ENCODE data around the gene AP5S1. TPM values are rescaled to one million over a fixed set of nuclear protein-coding genes. Genes with fewer than 3 reads are reported as not detected.
A peak's percentile ranks its signal among the peaks of the same experiment; 100 is the strongest.

The AP5S1 gene
- total and polyA plus RNA-seq, 2 of the 13 experiments (the other 11 are each of a cell fraction or from before 2014, with no cell fraction given) = 7.9 to 23.2 TPM

- no TSS peak for BruUV-seq (replicated peaks)
- H3K9ac ChIP-seq (ENCODE audit: insufficient read depth, low read depth, low read length) = no peak overlapping the region
- H3K27ac ChIP-seq (ENCODE audit: extremely low read length, insufficient read depth, low read length) = no peak overlapping the region
- ChIA-PET CTCF (ENCODE audit: low intra/inter-chr PET ratio, low total read pairs) (no interaction called here), POLR2A (interaction anchor here (0.8 to 2.5 kb wide), 3 partner anchors 9 to 48 kb away, joined by 3 to 11 read pairs (median 4); no protein-coding TSS in a partner anchor)
- WGBS (ENCODE audit: low lambda C conversion rate) = 98% methylated on average over 12 of the region's 14 CpGs
- peak; percentile 2; the same call in 1 of the 3 replicates for ATAC-seq
- in situ Hi-C loops (cut with HindIII; ENCODE audit: extremely low pct_ligation_motif_present, low pct_unique_long_range_greater_than_20kb) (no loop called here), intact Hi-C loops (cut with micrococcal nuclease; ENCODE audit: unreplicated experiment) (no loop called here)
- no peaks in the 10 kb centered on the region for H3K9me3 ChIP-seq (ENCODE audit: low read length)
- no peak overlapping the region for H3K4me2 ChIP-seq (ENCODE audit: low read depth, low read length)
- H3K27me3 ChIP-seq (ENCODE audit: control insufficient read depth in 1 of 2, insufficient read depth in 2 of 2, low read length in 2 of 2) = no peaks in the 10 kb centered on the region
- no peaks in the 10 kb centered on the region for H4K20me1 ChIP-seq (ENCODE audit: insufficient read depth, low read length)
- no peaks in the 10 kb centered on the region for H3K4me1 ChIP-seq (ENCODE audit: insufficient read depth, low read length)
- FAIRE-seq = no peak
- peaks cover 53 to 58% of the 10 kb centered on the region in 2 experiments for H3K36me3 ChIP-seq (replicated peaks in 1 of 2; ENCODE audit: control insufficient read depth in 1 of 2, insufficient read depth in 2 of 2, low read length in 2 of 2)
- no peak for DNase-seq (ENCODE audit: low spot score)
- H2AFZ ChIP-seq (ENCODE audit: low read length) = no peak overlapping the region
- H3K79me2 ChIP-seq (ENCODE audit: insufficient read depth, low read length) = no peaks in the 10 kb centered on the region
- no peak overlapping the region for H3K4me3 ChIP-seq (replicated peaks in 1 of 3; ENCODE audit: insufficient read depth in 1 of 3, low read depth in 2 of 3, low read length in 3 of 3)
- TF ChIP-seq ISL2 (CRISPR knock-in tag; IDR thresholded peaks at IDR 0.05) (no peak), HOMEZ (CRISPR knock-in tag; IDR thresholded peaks at IDR 0.05; ENCODE audit: low read depth) (no peak), ZNF563 (CRISPR knock-in tag; IDR thresholded peaks at IDR 0.05) (no peak), IKZF4 (CRISPR knock-in tag; IDR thresholded peaks at IDR 0.05; ENCODE audit: borderline replicate concordance, low read depth, not compliant biosample characterization) (no peak), MXD4 (CRISPR knock-in tag; IDR thresholded peaks at IDR 0.05) (no peak), AGO1 (IDR thresholded peaks at IDR 0.05; ENCODE audit: low read depth, low read length, poor library complexity, severe bottlenecking) (peak; percentile 32), NFATC3 (CRISPR knock-in tag; IDR thresholded peaks at IDR 0.05) (no peak), SMARCE1 (IDR thresholded peaks at IDR 0.05; ENCODE audit: borderline replicate concordance) (no peak), ZNF24 (IDR thresholded peaks at IDR 0.05) (no peak), RBFOX2 (IDR thresholded peaks at IDR 0.05; ENCODE audit: low read depth, low read length) (peak; percentile 69), SNAPC2 (CRISPR knock-in tag; IDR thresholded peaks at IDR 0.05) (no peak), ZSCAN21 (CRISPR knock-in tag; IDR thresholded peaks at IDR 0.05; ENCODE audit: borderline replicate concordance) (no peak), ZNF235 (CRISPR knock-in tag; IDR thresholded peaks at IDR 0.05; ENCODE audit: borderline replicate concordance) (no peak), RFXAP (CRISPR knock-in tag; IDR thresholded peaks at IDR 0.05; ENCODE audit: borderline replicate concordance) (no peak), RBM39 (IDR thresholded peaks at IDR 0.05; ENCODE audit: low read depth, low read length, poor library complexity, severe bottlenecking) (peak; percentile 7), SATB2 (CRISPR knock-in tag; IDR thresholded peaks at IDR 0.05) (no peak), POLR2A (IDR thresholded peaks at IDR 0.05; ENCODE audit: insufficient read depth in 1 of 2, low read depth in 2 of 2, low read length in 2 of 2) (peak in 1 of 2 experiments; percentile 6; a peak in 1 of 4 replicates), IRX3 (CRISPR knock-in tag; IDR thresholded peaks at IDR 0.05; ENCODE audit: borderline replicate concordance, low read depth) (no peak), AGO2 (optimal IDR thresholded peaks at IDR 0.05; ENCODE audit: low read depth, low read length) (peak; percentile 71), SP2 (CRISPR knock-in tag; IDR thresholded peaks at IDR 0.05) (no peak), ZNF549 (CRISPR knock-in tag; IDR thresholded peaks at IDR 0.05) (no peak), RCOR2 (CRISPR knock-in tag; IDR thresholded peaks at IDR 0.05) (no peak)
- TF ChIP-seq, protein P1, sequence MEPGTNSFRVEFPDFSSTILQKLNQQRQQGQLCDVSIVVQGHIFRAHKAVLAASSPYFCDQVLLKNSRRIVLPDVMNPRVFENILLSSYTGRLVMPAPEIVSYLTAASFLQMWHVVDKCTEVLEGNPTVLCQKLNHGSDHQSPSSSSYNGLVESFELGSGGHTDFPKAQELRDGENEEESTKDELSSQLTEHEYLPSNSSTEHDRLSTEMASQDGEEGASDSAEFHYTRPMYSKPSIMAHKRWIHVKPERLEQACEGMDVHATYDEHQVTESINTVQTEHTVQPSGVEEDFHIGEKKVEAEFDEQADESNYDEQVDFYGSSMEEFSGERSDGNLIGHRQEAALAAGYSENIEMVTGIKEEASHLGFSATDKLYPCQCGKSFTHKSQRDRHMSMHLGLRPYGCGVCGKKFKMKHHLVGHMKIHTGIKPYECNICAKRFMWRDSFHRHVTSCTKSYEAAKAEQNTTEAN (CRISPR knock-in tag; conservative IDR thresholded peaks at IDR 0.05) = no peak
- TF ChIP-seq, protein P2, sequence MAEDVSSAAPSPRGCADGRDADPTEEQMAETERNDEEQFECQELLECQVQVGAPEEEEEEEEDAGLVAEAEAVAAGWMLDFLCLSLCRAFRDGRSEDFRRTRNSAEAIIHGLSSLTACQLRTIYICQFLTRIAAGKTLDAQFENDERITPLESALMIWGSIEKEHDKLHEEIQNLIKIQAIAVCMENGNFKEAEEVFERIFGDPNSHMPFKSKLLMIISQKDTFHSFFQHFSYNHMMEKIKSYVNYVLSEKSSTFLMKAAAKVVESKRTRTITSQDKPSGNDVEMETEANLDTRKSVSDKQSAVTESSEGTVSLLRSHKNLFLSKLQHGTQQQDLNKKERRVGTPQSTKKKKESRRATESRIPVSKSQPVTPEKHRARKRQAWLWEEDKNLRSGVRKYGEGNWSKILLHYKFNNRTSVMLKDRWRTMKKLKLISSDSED (CRISPR knock-in tag; IDR thresholded peaks at IDR 0.05) = 0 out of 2 replicates have a peak, but pooled peaks have one; percentile 53
Measured at GRCh38 chr20:3865887-3866407, 45.6 kb downstream of the AP5S1 start.

Measured in HepG2 (cell line).